Measurements from ENCODE around the gene TCEA3. TPM values are rescaled to one million over a fixed set of nuclear protein-coding genes. Genes with fewer than 3 reads are reported as not detected.

Gene TCEA3
- total and polyA plus RNA-seq, 2 experiments from 2014 or later, result not detected

- Histone ChIP-seq H3K79me2 (replicated peaks; ENCODE audit: insufficient read depth) (no peaks in the 10 kb centered on the region), H3K4me3 (no peak overlapping the region), H4K20me1 (replicated peaks; ENCODE audit: insufficient read depth) (no peaks in the 10 kb centered on the region), H2AFZ (no peak overlapping the region), H3K27me3 (ENCODE audit: insufficient read depth) (peaks cover 97% of the 10 kb centered on the region), H3K36me3 (ENCODE audit: insufficient read depth) (no peaks in the 10 kb centered on the region), H3K9me2 (ENCODE audit: insufficient read depth) (no peaks in the 10 kb centered on the region), H3K4me1 (ENCODE audit: insufficient read depth) (no peaks in the 10 kb centered on the region), H3K4me2 (no peak overlapping the region), H3K27ac (ENCODE audit: low read depth) (no peak overlapping the region), H3F3A (replicated peaks; ENCODE audit: low read depth) (no peaks in the 10 kb centered on the region)
- DNase-seq (ENCODE audit: low spot score) (no peak), ATAC-seq (no peak)
- no peak overlapping the region for H3K27ac Mint-ChIP-seq
- TF ChIP-seq ZNF331 (CRISPR knock-in tag; IDR thresholded peaks at IDR 0.05; ENCODE audit: low read depth) (no peak), POLR2AphosphoS5 (IDR thresholded peaks at IDR 0.05; ENCODE audit: low read depth) (no peak)
- no peaks in the 10 kb centered on the region for H3K36me3 Mint-ChIP-seq (ENCODE audit: low read depth)
- H3K4me3 Mint-ChIP-seq, result no peak overlapping the region
- no peaks in the 10 kb centered on the region; the same call in 2 of the 3 replicates for H3K9me3 Mint-ChIP-seq
- peaks cover 2% of the 10 kb centered on the region for H3K4me1 Mint-ChIP-seq
- peaks cover 55% of the 10 kb centered on the region for H3K27me3 Mint-ChIP-seq (ENCODE audit: insufficient read depth, low read depth, poor library complexity)
Observed at GRCh38 chr1:23402286-23403037, 22.1 kb downstream of the TCEA3 start.

- Histone ChIP-seq H3K27ac (ENCODE audit: low read depth) (no peak overlapping the region), H3K4me2 (no peak overlapping the region), H4K20me1 (replicated peaks; ENCODE audit: insufficient read depth) (no peaks in the 10 kb centered on the region), H3F3A (replicated peaks; ENCODE audit: low read depth) (no peaks in the 10 kb centered on the region), H3K27me3 (ENCODE audit: insufficient read depth) (peaks cover 97% of the 10 kb centered on the region), H2AFZ (no peak overlapping the region), H3K4me1 (ENCODE audit: insufficient read depth) (no peaks in the 10 kb centered on the region), H3K79me2 (replicated peaks; ENCODE audit: insufficient read depth) (no peaks in the 10 kb centered on the region), H3K36me3 (ENCODE audit: insufficient read depth) (no peaks in the 10 kb centered on the region), H3K9me2 (ENCODE audit: insufficient read depth) (no peaks in the 10 kb centered on the region), H3K4me3 (no peak overlapping the region)
- Mint-ChIP-seq H3K27me3 (ENCODE audit: insufficient read depth, low read depth, poor library complexity) (peaks cover 67% of the 10 kb centered on the region), H3K4me1 (peaks cover 2% of the 10 kb centered on the region), H3K9me3 (no peaks in the 10 kb centered on the region; the same call in 2 of the 3 replicates), H3K36me3 (ENCODE audit: low read depth) (no peaks in the 10 kb centered on the region), H3K27ac (no peak overlapping the region), H3K4me3 (no peak overlapping the region)
- ATAC-seq (no peak), DNase-seq (ENCODE audit: low spot score) (no peak)
- no peak for TF ChIP-seq ZNF114 (CRISPR knock-in tag; IDR thresholded peaks at IDR 0.05)
- TF ChIP-seq STAT1 (IDR thresholded peaks at IDR 0.05; ENCODE audit: unreplicated experiment), result no peak
- TF ChIP-seq CREB1 (CRISPR knock-in tag; IDR thresholded peaks at IDR 0.05; ENCODE audit: low read depth), result no peak
- no peak for TF ChIP-seq ZNF462 (CRISPR knock-in tag; IDR thresholded peaks at IDR 0.05)
- no peak for TF ChIP-seq EZH2 (IDR thresholded peaks at IDR 0.05; ENCODE audit: low read depth, unreplicated experiment)
- no peak for TF ChIP-seq NANOG (IDR thresholded peaks at IDR 0.05; ENCODE audit: borderline replicate concordance)
- TF ChIP-seq REST (IDR thresholded peaks at IDR 0.05; ENCODE audit: unreplicated experiment), result no peak
- TF ChIP-seq POLR2AphosphoS5 (IDR thresholded peaks at IDR 0.05; ENCODE audit: low read depth), result no peak
Observed at GRCh38 chr1:23401313-23401712, 23.2 kb downstream of the TCEA3 start.
